ENCODE results near the gene STARD3NL.

STARD3NL gene

GRCh38 chr7:38182450-38182849, 4.4 kb downstream of the STARD3NL start:
- DNase-seq (ENCODE audit: low read depth in 1 of 2, low spot score in 1 of 2): no peak

- no peak for DNase-seq (ENCODE audit: low read depth in 1 of 2, low spot score in 1 of 2)
Observed at GRCh38 chr7:38185395-38186307, 7.6 kb downstream of the STARD3NL start.

DNA sequence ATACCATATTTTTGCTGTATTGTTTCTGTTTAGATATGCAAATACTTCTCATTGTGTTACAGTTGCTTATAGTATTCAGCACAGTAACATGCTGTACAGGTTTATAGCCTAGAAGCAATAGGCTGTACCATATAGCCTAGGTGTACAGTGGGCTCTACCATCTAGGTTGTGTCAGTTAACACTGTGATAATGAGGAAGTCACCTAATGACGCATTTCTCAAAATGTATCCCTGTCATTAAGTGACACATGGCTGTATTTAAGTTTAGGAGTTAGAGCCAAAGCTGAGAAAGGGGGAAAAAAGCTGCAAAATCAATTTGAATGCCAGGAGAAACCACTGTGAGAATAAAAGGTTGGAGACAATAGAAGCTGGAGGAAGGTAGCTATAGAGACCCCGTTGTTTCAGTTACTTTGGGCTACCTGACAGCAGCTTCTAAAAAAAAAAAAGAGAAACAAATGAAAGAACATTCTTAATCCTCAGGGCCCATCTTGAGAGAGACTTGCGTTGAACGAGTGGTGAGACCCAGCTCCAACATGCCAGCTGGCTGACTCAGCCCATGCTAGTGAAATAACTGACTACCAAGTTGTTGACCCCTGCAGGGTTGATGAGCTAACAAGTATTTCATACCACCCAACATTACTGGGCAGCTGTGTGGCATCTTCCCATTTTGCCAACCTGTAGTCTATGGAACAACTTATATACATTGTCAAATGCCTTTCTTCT, 8.7 kb downstream of the STARD3NL start:
- DNase-seq (ENCODE audit: low read depth in 1 of 2, low spot score in 1 of 2): no peak

DNA sequence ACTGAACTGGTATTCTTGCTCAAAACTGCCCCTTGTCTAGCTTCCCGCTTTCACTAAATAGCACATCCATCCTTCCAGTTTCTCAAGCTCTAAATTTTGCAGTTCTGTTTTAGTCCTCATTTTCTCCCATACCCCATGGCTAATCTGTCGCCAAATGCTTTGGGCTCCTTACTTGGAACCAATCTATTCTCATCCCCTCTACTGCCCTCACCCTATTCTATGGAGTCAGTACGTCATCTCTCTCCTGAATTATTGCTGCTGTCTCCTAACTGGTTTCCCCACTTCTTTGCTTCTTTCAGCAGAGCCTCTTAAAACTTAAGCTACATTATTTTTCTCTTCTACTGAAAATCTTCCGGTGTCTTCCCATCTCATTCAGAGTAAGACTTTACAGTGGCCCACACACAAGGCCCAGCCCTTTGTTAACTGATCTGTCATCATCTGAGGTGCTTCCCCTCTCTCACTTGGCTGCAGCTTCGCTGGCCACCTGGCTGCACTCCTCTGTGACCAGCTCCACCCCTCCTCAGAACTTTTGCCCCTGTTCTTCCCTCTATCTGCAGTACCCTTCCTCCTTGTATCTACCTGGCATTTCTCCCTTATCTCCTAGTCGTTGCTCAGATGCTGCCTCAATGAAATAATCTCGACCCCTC, 9.9 kb downstream of the STARD3NL start:
- no peak for DNase-seq (ENCODE audit: low read depth in 1 of 2, low spot score in 1 of 2)

GRCh38 chr7:38189231-38189938, 11.3 kb downstream of the STARD3NL start:
- no peak for DNase-seq (ENCODE audit: low read depth in 1 of 2, low spot score in 1 of 2)

- DNase-seq (ENCODE audit: low read depth in 1 of 2, low spot score in 1 of 2): no peak
Observed at GRCh38 chr7:38190011-38190410, 12.0 kb downstream of the STARD3NL start.

- DNase-seq (ENCODE audit: low read depth in 1 of 2, low spot score in 1 of 2): no peak
Observed at GRCh38 chr7:38191791-38192190, 13.7 kb downstream of the STARD3NL start.

GRCh38 chr7:38192327-38192726, 14.3 kb downstream of the STARD3NL start:
- no peak for DNase-seq (ENCODE audit: low read depth in 1 of 2, low spot score in 1 of 2)

DNA sequence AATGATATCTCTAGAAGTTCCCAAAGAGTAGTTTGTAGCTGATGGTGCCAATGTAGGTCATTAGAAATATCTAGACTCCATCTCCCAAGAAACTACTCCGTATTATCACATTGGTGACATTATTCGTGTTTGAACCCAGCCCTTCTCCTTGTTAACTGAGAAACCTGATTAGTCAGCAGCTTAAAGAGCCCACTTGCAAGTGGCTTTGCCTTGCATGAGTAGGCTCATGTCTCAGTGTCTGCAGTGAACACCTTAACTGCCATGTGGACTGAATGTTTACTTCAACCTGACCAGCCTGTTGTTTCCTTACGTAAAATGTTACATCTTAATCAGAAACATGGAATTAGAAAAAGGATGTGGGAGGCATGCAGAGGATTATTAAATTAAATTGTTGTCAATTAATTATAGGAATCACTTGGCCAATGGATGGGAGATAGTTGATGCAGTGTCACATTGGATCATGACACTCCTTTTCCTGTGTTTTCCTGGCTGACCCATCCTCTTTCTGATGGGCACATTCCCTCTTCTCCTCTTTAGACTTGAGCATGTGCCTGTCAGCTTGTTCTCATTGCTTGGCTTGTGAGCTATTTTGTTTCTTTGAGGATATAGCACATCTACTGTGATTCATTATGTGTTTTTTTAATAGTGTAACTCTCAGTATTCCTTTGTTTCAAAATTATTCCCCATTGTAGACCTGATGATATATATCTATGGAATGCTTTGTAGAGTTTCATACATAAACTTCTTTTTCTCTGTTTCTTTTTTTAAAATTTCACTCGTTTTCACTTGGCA, 18.0 kb downstream of the STARD3NL start:
- no peak for DNase-seq (ENCODE audit: low read depth in 1 of 2, low spot score in 1 of 2)

DNA sequence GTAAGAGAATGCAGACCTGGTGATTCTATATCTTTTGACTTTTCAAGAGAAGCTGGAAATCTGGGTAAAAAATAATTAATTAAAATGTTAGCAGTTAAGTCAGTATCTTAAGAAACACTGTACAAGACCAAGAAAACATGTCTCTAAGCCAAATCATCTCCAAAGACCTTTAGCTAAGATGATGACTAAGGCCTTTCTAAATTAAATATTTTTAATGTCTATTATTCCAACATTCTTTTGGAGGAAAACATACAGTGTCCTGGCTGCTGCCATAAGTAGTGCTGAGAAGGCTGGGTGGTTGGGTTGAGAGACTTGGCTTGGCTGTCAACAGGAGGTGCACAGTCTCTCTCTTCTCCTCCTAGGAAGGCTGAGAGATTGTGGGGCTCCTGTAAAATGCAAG, 20.3 kb downstream of the STARD3NL start:
- DNase-seq (ENCODE audit: low read depth in 1 of 2, low spot score in 1 of 2): no peak

GRCh38 chr7:38199154-38199553, 21.1 kb downstream of the STARD3NL start:
- no peak for DNase-seq (ENCODE audit: low read depth in 1 of 2, low spot score in 1 of 2)

DNA sequence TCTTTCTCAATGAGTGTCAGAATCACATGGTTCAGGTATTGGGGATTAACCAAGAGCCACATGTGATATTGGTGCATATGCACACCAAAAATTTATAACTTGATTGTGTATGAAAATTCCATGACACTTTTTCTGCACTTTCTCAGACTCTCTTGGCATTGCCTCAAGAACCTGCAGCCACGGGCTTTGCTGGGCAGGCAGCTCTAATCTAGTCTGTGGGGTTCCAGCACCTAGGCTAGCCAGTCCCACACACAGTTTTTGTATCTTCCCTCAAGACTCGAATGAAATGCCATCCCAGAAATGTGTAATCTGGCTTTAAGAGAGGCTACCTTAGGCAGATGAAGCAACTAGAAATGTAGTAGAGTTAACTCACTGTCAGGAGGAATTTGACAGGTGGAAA, 21.7 kb downstream of the STARD3NL start:
- no peak for DNase-seq (ENCODE audit: low read depth in 1 of 2, low spot score in 1 of 2)

- no peak for DNase-seq (ENCODE audit: low read depth in 1 of 2, low spot score in 1 of 2)
Observed at GRCh38 chr7:38206071-38206470, 28.0 kb downstream of the STARD3NL start.

GRCh38 chr7:38207843-38208242, 29.8 kb downstream of the STARD3NL start:
- DNase-seq (ENCODE audit: low read depth in 1 of 2, low spot score in 1 of 2): no peak

DNA sequence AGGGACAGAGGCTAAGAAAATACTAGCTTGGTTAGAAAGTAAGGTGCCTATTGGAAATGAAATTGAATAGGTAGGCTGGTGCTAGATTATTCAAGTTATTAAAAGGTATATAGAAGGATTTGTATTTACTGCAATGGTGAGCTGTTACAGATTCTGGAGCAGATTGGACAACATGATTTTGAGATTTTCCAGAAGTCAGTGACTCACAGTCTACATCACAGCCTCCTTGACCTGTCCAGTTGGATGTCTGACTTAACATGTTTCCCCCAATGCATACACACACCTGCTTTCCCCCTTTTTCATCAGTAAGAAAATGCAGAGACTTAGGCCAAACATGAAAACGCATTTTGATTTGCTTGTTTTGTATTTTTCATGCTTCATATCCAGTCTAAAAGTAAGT, 33.4 kb downstream of the STARD3NL start:
- DNase-seq (ENCODE audit: low read depth in 1 of 2, low spot score in 1 of 2): no peak

DNA sequence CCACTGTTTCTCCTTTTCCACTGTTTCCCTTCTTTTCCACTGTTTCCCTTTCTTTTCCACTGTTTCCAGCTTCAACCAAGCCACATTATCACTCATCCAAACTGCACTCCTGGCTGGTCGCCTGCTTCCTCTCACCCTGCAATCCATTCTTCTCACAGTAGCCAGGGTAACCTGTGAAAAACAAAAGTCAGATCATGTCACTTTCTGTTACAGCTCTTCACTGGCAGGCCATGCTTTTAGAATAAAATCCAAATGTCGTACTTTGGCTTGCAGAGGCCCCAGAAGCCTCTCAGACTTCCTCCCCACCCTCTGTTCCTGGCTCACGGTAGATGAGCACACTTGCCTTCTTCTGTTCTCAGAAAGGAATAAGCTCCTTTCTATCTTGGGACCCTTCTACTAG, 33.9 kb downstream of the STARD3NL start:
- no peak for DNase-seq (ENCODE audit: low read depth in 1 of 2, low spot score in 1 of 2)

GRCh38 chr7:38215115-38215514, 37.1 kb downstream of the STARD3NL start:
- no peak for DNase-seq (ENCODE audit: low read depth in 1 of 2, low spot score in 1 of 2)

- peak; percentile 43 to 62 for DNase-seq (ENCODE audit: low read depth in 1 of 2, low spot score in 1 of 2)
Observed at GRCh38 chr7:38215735-38216670, 38.0 kb downstream of the STARD3NL start.

DNA sequence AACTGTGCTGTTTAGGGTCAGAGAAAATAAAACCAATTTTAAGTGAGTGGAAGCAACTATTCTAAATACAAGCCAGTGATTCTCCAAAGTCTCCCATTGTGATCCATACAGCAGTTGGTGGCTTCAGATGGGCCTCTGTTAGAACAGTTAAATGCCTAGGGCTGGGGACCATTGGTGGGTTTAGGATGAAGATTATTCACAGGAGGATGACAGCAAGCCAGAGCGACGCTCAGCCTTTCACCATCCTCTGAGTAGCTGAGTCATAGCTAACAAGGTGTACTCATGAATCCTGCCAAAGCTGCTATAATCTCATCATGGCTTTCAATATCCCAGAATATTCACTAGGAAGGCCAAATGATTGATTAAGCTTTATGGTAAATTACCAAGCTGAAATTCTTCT, 39.6 kb downstream of the STARD3NL start:
- DNase-seq (ENCODE audit: low read depth in 1 of 2, low spot score in 1 of 2): no peak
